AG08396 (cell line): ENCODE data around the gene SINHCAF.
"Not testable (repeated sequence)": the region's sequence is repeated elsewhere in the genome, so short reads cannot be mapped to it uniquely, and the experiment has no call there.

Source experiments
- DNase-seq: peaks from one replicate; pipeline ENCODE4 v3.0.0; 2012; ENCODE audit warnings: low spot score, mixed read lengths

Gene SINHCAF

GRCh38 chr12:31325877-31326631 is at the start of gene SINHCAF:
SINHCAF (minus strand) TSS chr12:31326150; CDS start chr12:31298204, 27,946 bp downstream.
- DNase-seq: peak; percentile 96

- DNase-seq: not testable (repeated sequence)
Measured at GRCh38 chr12:31375422-31375821, 49.5 kb upstream of the SINHCAF start.

- DNase-seq: no peak
Measured at GRCh38 chr12:31371256-31371620, 45.3 kb upstream of the SINHCAF start.

GRCh38 chr12:31370531-31371255 is 44.7 kb upstream of the SINHCAF start:
- DNase-seq: no peak

- no peak for DNase-seq
Measured at GRCh38 chr12:31369712-31370521, 44.0 kb upstream of the SINHCAF start.

- no peak for DNase-seq
Measured at GRCh38 chr12:31368666-31369361, 42.9 kb upstream of the SINHCAF start.

GRCh38 chr12:31366104-31366621 is 40.2 kb upstream of the SINHCAF start:
- DNase-seq: no peak

- DNase-seq: no peak
Measured at GRCh38 chr12:31363831-31364230, 37.9 kb upstream of the SINHCAF start.

- DNase-seq: no peak
Measured at GRCh38 chr12:31363416-31363809, 37.5 kb upstream of the SINHCAF start.

- no peak for DNase-seq
Measured at GRCh38 chr12:31362759-31363415, 36.9 kb upstream of the SINHCAF start.

- DNase-seq: no peak
Measured at GRCh38 chr12:31362115-31362758, 36.3 kb upstream of the SINHCAF start.

- no peak for DNase-seq
Measured at GRCh38 chr12:31361730-31362114, 35.8 kb upstream of the SINHCAF start.

GRCh38 chr12:31355747-31356107 is 29.8 kb upstream of the SINHCAF start:
- DNase-seq: no peak

- no peak for DNase-seq
Measured at GRCh38 chr12:31353750-31354708, 28.1 kb upstream of the SINHCAF start.

GRCh38 chr12:31346267-31346666 is 20.3 kb upstream of the SINHCAF start:
- no peak for DNase-seq

- DNase-seq: no peak
Measured at GRCh38 chr12:31343139-31343538, 17.2 kb upstream of the SINHCAF start.

GRCh38 chr12:31342286-31342685 is 16.3 kb upstream of the SINHCAF start:
- DNase-seq: no peak

- no peak for DNase-seq
Measured at GRCh38 chr12:31339831-31340622, 14.1 kb upstream of the SINHCAF start.

GRCh38 chr12:31337952-31338351 is 12.0 kb upstream of the SINHCAF start:
- DNase-seq: no peak
